K562 (cell line): ENCODE data around the gene TMIGD2. TPM values are rescaled to one million over a fixed set of nuclear protein-coding genes. Genes with fewer than 3 reads are reported as not detected.

Experiments used
- ATAC-seq: fragments of 200-7000 bp; cut with Tn5 transposase; 3 replicates; pipeline ENCODE4 v1.9.1; 2020; ENCODE audit warnings: moderate library complexity
- BruUV-seq: library from RNA; stranded (reverse); fragments of 400-500 nt; replicated peaks from 2 replicates; lab custom pipeline; 2021; lab: Mats Ljungman, UMichigan
- CTCF ChIA-PET: fragments of 300-600 bp; formaldehyde crosslinking; extraction: SDS; loops from one replicate; lab custom pipeline; 2021; ENCODE audit warnings: low intra/inter-chr PET ratio; lab: Yijun Ruan, JAX
- POLR2A ChIA-PET: fragments of 300-600, 350-650 bp; sonication (Branson Sonifier 250); formaldehyde crosslinking; extraction: SDS; loops from one replicate; lab custom pipeline; 2021; ENCODE audit warnings: antibody characterized with exemption, inconsistent platforms; lab: Yijun Ruan, JAX
- DNase-seq, 4 experiments: peaks; one replicate each; pipeline versions ENCODE4 v3.0.0 to v3.0.0-alpha.2; 2011 to 2018; ENCODE audit warnings: low spot score in 3 of 4, mixed read lengths in 3 of 4; ENCODE audit errors: extremely low read depth in 1 of 4
- FAIRE-seq: peaks from 2 replicates; lab custom pipeline; 2011; peaks lifted over from hg19 to GRCh38; lab: Jason Lieb, UNC
- H2AFZ ChIP-seq: 2 replicates; pipeline ENCODE4 v1.6.0; 2011; ENCODE audit warnings: low read depth, low read length, control low read depth, inconsistent platforms
- H3K27ac ChIP-seq: fragments of 200-600 bp; 3 replicates; pipeline ENCODE4 v1.8.0; 2011; ENCODE audit warnings: low read depth, mild to moderate bottlenecking, control low read depth, inconsistent platforms, low read length, moderate library complexity, mixed read lengths; ENCODE audit errors: extremely low read depth
- H3K27me3 ChIP-seq, 2 experiments: fragments of 300-600 bp in 1 of 2; 2 replicates in 1 of 2; 3 replicates in 1 of 2; pipeline versions ENCODE4 v1.6.0 to v1.8.0; 2011; ENCODE audit warnings: inconsistent platforms in 2 of 2, low read length in 2 of 2, mild to moderate bottlenecking in 1 of 2, mixed read lengths in 1 of 2, moderate library complexity in 1 of 2; ENCODE audit not compliant: control insufficient read depth in 2 of 2, insufficient read depth in 2 of 2
- H3K36me3 ChIP-seq: fragments of 300-600 bp; 3 replicates; pipeline ENCODE4 v1.8.0; 2011; ENCODE audit warnings: mild to moderate bottlenecking, low read length, inconsistent platforms; ENCODE audit not compliant: control insufficient read depth, insufficient read depth
- H3K4me1 ChIP-seq, 2 experiments: fragments of 200-600 bp in 1 of 2; replicated peaks in 1 of 2; 2 replicates in 1 of 2; 3 replicates in 1 of 2; pipeline versions ENCODE4 v1.5.1 to v1.8.0; 2011; ENCODE audit warnings: inconsistent platforms in 2 of 2, low read length in 2 of 2, mild to moderate bottlenecking in 1 of 2, mixed read lengths in 1 of 2, moderate library complexity in 1 of 2; ENCODE audit not compliant: control insufficient read depth in 2 of 2, insufficient read depth in 2 of 2
- H3K4me2 ChIP-seq: 2 replicates; pipeline ENCODE4 v1.6.1; 2011; ENCODE audit warnings: low read length, control low read depth, inconsistent platforms, mixed read lengths; ENCODE audit not compliant: insufficient read depth
- H3K4me3 ChIP-seq: fragments of 200-600 bp; sonication (generic), shearing (Covaris generic); 2 replicates; pipeline ENCODE4 v1.5.1; 2016; ENCODE audit warnings: control low read depth, inconsistent platforms
- H3K79me2 ChIP-seq: fragments of 200-600 bp; 3 replicates; pipeline ENCODE4 v1.8.0; 2011; ENCODE audit warnings: low read length, inconsistent platforms; ENCODE audit not compliant: control insufficient read depth, insufficient read depth
- H3K9ac ChIP-seq, 2 experiments: 2 replicates each; pipeline versions ENCODE4 v1.6.0 to v1.6.1; 2011; ENCODE audit warnings: low read depth in 2 of 2, low read length in 2 of 2, control low read depth in 1 of 2, inconsistent platforms in 1 of 2, mild to moderate bottlenecking in 1 of 2, mixed read lengths in 1 of 2; ENCODE audit not compliant: insufficient read depth in 1 of 2
- H3K9me1 ChIP-seq: one replicate; pipeline ENCODE4 v1.6.0; 2011; ENCODE audit warnings: inconsistent platforms, mild to moderate bottlenecking, low read length, moderate library complexity; ENCODE audit not compliant: control insufficient read depth, insufficient read depth
- H3K9me3 ChIP-seq: replicated peaks from 2 replicates; pipeline ENCODE4 v1.5.1; 2011; ENCODE audit warnings: low read depth, low read length, inconsistent platforms; ENCODE audit not compliant: control insufficient read depth, insufficient read depth
- H4K20me1 ChIP-seq: replicated peaks from 2 replicates; pipeline ENCODE4 v1.6.1; 2011; ENCODE audit warnings: low read length, inconsistent platforms, mixed read lengths; ENCODE audit not compliant: control insufficient read depth, insufficient read depth
- ARID4B ChIP-seq: sonication (generic); formaldehyde crosslinking; IDR thresholded peaks from 2 replicates; pipeline ENCODE4 v1.8.0; 2022; ENCODE audit warnings: mild to moderate bottlenecking, missing genetic modification reagents
- ATF2 ChIP-seq: sonication (generic); formaldehyde crosslinking; IDR thresholded peaks from 2 replicates; pipeline ENCODE4 v1.8.1; 2022; ENCODE audit warnings: missing genetic modification reagents
- CTCF ChIP-seq, 3 experiments: IDR thresholded peaks in 2 of 3; conservative IDR thresholded peaks in 1 of 3; 2 replicates each; pipeline ENCODE4 v1.5.1; 2011 to 2012; ENCODE audit warnings: low read length in 3 of 3, mild to moderate bottlenecking in 3 of 3, control low read depth in 2 of 3, improper control_type of control experiment in 1 of 3, inconsistent platforms in 1 of 3, low read depth in 1 of 3, mixed read lengths in 1 of 3, moderate library complexity in 1 of 3; ENCODE audit not compliant: insufficient read depth in 2 of 3
- ETS1 ChIP-seq: conservative IDR thresholded peaks from 2 replicates; pipeline ENCODE4 v1.6.1; 2011; ENCODE audit warnings: low read depth, mild to moderate bottlenecking, low read length; ENCODE audit not compliant: control insufficient read depth
- HDAC1 ChIP-seq, 2 experiments: fragments of 450-650 bp; IDR thresholded peaks; 2 replicates each; pipeline ENCODE4 v1.6.1; 2016 to 2017; ENCODE audit warnings: inconsistent platforms in 1 of 2, mild to moderate bottlenecking in 1 of 2, moderate library complexity in 1 of 2
- PCBP1 ChIP-seq: fragments of 200-400 bp; formaldehyde crosslinking; IDR thresholded peaks from 2 replicates; pipeline ENCODE4 v1.6.1; 2018; ENCODE audit warnings: mild to moderate bottlenecking, low read depth, low read length; ENCODE audit not compliant: poor library complexity, severe bottlenecking
- TBP ChIP-seq: optimal IDR thresholded peaks from 2 replicates; pipeline ENCODE3; 2011; ENCODE audit warnings: low read depth, low read length, improper control_type of control experiment
- TEAD2 ChIP-seq: fragments of 450-650 bp; IDR thresholded peaks from 2 replicates; pipeline ENCODE4 v1.6.1; 2016; ENCODE audit warnings: missing genetic modification characterization, control low read depth, missing compliant biosample characterization
- WGBS: fragments of 100-300 bp; shearing (Covaris generic); methylation state at CpG from one replicate; pipeline ENCODE4 v1.1.6; 2016; ENCODE audit warnings: low coverage, mixed read lengths; ENCODE audit not compliant: insufficient coverage; ENCODE audit errors: missing lambda C conversion rate; 5-methylcytosine and 5-hydroxymethylcytosine counted together
- in situ Hi-C: fragments of 300-500 bp; cut with MboI; formaldehyde crosslinking; loops from 4 replicates; pipeline ENCODE4 v1.15.0; 2018; ENCODE audit warnings: inconsistent platforms, mixed read lengths
- intact Hi-C: fragments of 100-400 bp; cut with micrococcal nuclease; formaldehyde crosslinking; loops from 2 replicates; pipeline ENCODE4 v1.14.2; 2022
- polyA plus RNA-seq, 8 experiments: library from polyadenylated mRNA; depleted of rRNA in 4 of 8; stranded (reverse) in 5 of 8; unstranded in 3 of 8; fragments of >200 nt; fragmentation: Nextera tagmentation in 2 of 8; fragmentation: Illumina TruSeq in 1 of 8; extraction: Ambion mirVana in 2 of 8; extraction: Trizol in 1 of 8; gene quantifications; 2 replicates each; pipeline versions ENCODE4 v1.2.1 to v1.2.3, GENCODE V29; 2011 to 2014; ENCODE audit warnings: inconsistent platforms in 1 of 8, missing spikeins in 1 of 8
- total RNA-seq, 7 experiments: library from RNA; depleted of rRNA in 6 of 7; stranded (reverse); fragments of >200 nt in 6 of 7; fragmentation: Illumina TruSeq in 2 of 7; extraction: Trizol in 2 of 7; gene quantifications; 2 replicates each; pipeline versions ENCODE4 v1.2.1 to v1.2.3, GENCODE V29; 2011 to 2021; ENCODE audit warnings: low replicate concordance in 1 of 7

TMIGD2 gene
- total and polyA plus RNA-seq, 9 of the 15 experiments (the other 6 are each of a cell fraction or from before 2014, with no cell fraction given), result not detected

DNA sequence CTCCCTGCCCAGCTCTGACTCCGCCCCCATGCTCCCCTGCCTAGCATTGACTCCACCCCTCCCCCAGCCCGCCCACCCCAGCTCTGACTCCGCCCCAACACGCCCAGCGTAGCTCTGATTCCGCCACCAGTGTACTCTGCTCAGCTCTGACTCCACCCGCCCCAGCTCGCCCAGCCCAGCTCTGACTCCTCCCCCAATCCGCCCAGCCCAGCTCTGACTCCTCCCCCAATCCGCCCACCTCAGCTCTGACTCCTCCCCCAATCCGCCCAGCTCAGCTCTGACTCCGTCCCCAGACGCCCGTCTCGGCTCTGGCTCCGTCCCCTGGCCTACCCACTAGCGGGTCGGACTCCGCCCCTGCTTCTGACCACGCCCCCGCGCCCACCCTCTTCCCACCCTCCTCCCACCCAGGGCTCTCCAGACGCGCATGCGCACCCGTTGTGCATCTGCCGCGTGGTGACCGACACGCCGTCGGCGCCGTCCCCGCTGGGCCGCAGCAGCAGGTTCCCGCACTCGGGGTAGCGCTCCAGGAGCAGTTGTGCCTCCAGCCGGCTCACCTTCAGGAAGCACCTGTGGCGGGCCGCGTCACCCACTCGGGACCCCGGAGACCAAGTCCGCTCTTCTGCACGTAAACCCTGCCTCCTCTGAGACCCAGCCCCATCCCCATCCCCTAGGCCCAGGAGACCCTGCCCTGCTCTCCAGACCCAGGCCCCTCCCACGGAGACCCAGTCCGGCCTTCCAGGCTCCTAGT lies 26.2 kb upstream of the TMIGD2 start:
- Histone ChIP-seq H3K9ac (peak overlapping the region; percentile 79 to 99), H4K20me1 (peaks cover 7% of the 10 kb centered on the region; the same call in 1 of the 2 replicates), H3K9me3 (no peaks in the 10 kb centered on the region), H2AFZ (peak overlapping the region; percentile 95), H3K79me2 (peaks cover 19% of the 10 kb centered on the region), H3K27me3 (no peaks in the 10 kb centered on the region; a peak in 1 of 5 replicates), H3K36me3 (peaks cover 4% of the 10 kb centered on the region), H3K27ac (peak overlapping the region; percentile 84), H3K9me1 (no peaks in the 10 kb centered on the region), H3K4me2 (peak overlapping the region; percentile 93), H3K4me1 (peaks cover 2 to 47% of the 10 kb centered on the region in 2 experiments; a peak in 3 of 5 replicates), H3K4me3 (peak overlapping the region; percentile 74)
- intact Hi-C loops (no loop called here), in situ Hi-C loops (no loop called here)
- under 1% methylated on average over 44 of the region's 49 CpGs for WGBS
- ATAC-seq (peak; percentile 82), DNase-seq (peak; percentile 95 to 97 (median 96)), FAIRE-seq (no peak)
- POLR2A ChIA-PET, result interaction anchor here (0.8 to 1.4 kb wide), 4 partner anchors 9 to 47 kb away, joined by 4 to 7 read pairs (median 6); partner anchors contain the start of gene MPND
- CTCF ChIA-PET, result no interaction called here
- BruUV-seq, result no TSS peak
- TF ChIP-seq PCBP1 (peak; percentile 100), ATF2 (no peak), TEAD2 (tag) (no peak), TBP (peak; percentile 65), ARID4B (CRISPR knock-in tag) (no peak; the same call in 1 of the 2 replicates), HDAC1 (IDR thresholded peaks at IDR 0.05) (peak in 1 of 2 experiments; percentile 94; a peak in 2 of 4 replicates), ETS1 (peak; percentile 43; the same call in 1 of the 2 replicates), CTCF (IDR thresholded peaks at IDR 0.05 in 2 of 3, conservative IDR thresholded peaks at IDR 0.05 in 1 of 3; ENCODE audit: insufficient read depth in 2 of 3, low read depth in 1 of 3, low read length in 3 of 3) (peak in 1 of 3 experiments; percentile 97; a peak in 2 of 6 replicates)
